Measurements from ENCODE around the gene ZBTB42. TPM values are rescaled to one million over a fixed set of nuclear protein-coding genes. Genes with fewer than 3 reads are reported as not detected.

The ZBTB42 gene
- total and polyA plus RNA-seq, 12 donors: 1.8 to 9.2 (median 5.9) TPM

DNA sequence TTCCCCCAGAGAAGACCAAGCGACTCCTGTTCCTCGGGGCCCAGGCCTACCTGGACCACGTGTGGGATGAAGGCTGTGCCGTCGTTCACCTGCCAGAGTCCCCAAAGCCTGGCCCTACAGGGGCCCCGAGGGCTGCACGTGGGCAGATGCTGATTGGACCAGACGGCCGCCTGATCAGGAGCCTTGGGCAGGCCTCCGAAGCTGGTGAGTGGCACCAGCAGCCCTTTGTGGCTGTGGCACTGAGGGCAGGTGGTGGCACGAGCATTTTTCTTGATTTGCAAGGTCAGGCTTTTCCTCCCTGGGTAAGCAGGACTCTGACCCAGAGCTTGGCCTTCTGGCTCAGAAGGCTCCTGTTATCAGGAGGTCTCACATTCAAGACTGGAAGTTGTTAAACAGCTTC is 45.3 kb upstream of the ZBTB42 start:
- peaks cover 17 to 32% (median 26%) of the 10 kb centered on the region in 9 donors for H3K4me1 ChIP-seq
- WGBS, 2 donors: 83 to 84% methylated on average over 11 of the region's 11 CpGs
- no peak for DNase-seq
- H3K27me3 ChIP-seq: no peaks in the 10 kb centered on the region
- no peak for ATAC-seq
- H3K9me3 ChIP-seq: no peaks in the 10 kb centered on the region
- no peak overlapping the region for H3K4me3 ChIP-seq
- intact Hi-C loops (cut with DNase I): loop anchor here in 2 of 10 donors (2.0 to 5.0 kb wide), 2 partner anchors 37 to 63 kb away; no protein-coding TSS in a partner anchor
- H3K27ac ChIP-seq: no peak overlapping the region
- TF ChIP-seq, protein P1, sequence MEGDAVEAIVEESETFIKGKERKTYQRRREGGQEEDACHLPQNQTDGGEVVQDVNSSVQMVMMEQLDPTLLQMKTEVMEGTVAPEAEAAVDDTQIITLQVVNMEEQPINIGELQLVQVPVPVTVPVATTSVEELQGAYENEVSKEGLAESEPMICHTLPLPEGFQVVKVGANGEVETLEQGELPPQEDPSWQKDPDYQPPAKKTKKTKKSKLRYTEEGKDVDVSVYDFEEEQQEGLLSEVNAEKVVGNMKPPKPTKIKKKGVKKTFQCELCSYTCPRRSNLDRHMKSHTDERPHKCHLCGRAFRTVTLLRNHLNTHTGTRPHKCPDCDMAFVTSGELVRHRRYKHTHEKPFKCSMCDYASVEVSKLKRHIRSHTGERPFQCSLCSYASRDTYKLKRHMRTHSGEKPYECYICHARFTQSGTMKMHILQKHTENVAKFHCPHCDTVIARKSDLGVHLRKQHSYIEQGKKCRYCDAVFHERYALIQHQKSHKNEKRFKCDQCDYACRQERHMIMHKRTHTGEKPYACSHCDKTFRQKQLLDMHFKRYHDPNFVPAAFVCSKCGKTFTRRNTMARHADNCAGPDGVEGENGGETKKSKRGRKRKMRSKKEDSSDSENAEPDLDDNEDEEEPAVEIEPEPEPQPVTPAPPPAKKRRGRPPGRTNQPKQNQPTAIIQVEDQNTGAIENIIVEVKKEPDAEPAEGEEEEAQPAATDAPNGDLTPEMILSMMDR (IDR thresholded peaks at IDR 0.05): no peak
- peaks cover 0 to 54% (median 28%) of the 10 kb centered on the region in 9 donors for H3K36me3 ChIP-seq

DNA sequence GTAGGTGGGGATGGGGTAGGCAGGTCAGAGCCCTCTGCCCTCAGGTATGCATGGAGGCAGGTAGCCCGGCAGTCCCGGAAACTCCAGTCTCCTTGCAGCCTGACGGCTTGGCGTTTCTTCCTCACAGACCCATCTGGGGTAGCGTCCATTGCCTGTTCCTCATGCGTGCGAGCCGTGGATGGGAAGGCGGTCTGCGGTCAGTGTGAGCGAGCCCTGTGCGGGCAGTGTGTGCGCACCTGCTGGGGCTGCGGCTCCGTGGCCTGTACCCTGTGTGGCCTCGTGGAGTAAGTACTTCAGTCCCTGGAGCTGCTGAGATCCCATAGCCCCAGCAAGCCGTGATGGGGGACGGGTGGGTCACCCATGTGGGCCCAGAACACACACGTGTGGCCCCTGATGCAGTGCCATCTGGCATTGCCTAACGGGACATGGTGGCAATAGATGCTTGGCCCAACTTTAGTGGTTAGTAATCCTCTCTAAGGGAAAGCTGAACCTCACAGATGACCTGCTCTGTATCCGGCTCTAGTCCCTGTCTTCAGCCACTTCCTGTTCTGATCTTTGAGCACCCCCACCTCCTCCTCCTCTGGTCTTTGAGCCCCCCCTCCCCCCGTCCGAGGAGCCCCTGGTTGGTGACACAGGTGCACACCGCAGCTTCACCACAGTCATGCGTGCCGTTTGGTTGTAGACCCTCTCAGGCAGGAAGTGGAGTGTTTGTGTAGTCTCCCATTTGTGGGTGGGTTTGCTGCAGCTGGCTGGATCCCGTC is 44.2 kb upstream of the ZBTB42 start:
- peaks cover 0 to 64% (median 28%) of the 10 kb centered on the region in 9 donors for H3K36me3 ChIP-seq

DNA sequence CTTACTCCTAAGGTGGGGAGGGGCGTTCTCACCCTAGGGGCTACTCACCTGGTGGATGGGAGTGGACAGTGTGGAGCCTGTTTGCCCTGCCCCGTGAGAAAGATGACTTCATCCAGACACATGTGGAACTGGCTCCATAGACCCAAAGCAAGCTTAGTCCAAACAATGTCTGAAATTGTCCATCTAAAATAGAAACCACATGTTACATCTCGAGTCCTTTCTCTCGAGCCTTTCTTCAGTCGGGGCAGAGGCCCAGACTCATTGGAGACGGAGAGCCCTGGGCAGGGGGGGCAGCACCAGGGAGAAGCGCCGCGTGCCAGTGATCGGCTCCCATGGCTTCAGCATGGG is 43.7 kb upstream of the ZBTB42 start:
- intact Hi-C loops (cut with DNase I): loop anchor here in 1 of 10 donors (5.0 kb wide), 1 partner anchor 35 kb away; no protein-coding TSS in a partner anchor
- H3K4me1 ChIP-seq: peaks cover 14 to 26% (median 21%) of the 10 kb centered on the region in 9 donors
- no peaks in the 10 kb centered on the region for H3K27me3 ChIP-seq
- 87% methylated on average over 10 of the region's 10 CpGs for WGBS, 2 donors
- ATAC-seq: no peak
- no peak overlapping the region for H3K27ac ChIP-seq
- TF ChIP-seq, protein P1 (IDR thresholded peaks at IDR 0.05): no peak
- H3K36me3 ChIP-seq: peaks cover 0 to 70% (median 28%) of the 10 kb centered on the region in 9 donors
- no peak overlapping the region for H3K4me3 ChIP-seq
- DNase-seq: no peak
- no peaks in the 10 kb centered on the region for H3K9me3 ChIP-seq

More for the DNA sequence above, 44.2 kb upstream of the ZBTB42 start:
- TF ChIP-seq, protein P1 (IDR thresholded peaks at IDR 0.05): no peak
- 88 to 92% methylated on average over 27 of the region's 27 CpGs for WGBS, 2 donors
- Histone ChIP-seq H3K27me3 (no peaks in the 10 kb centered on the region), H3K4me1 (peaks cover 17 to 32% (median 26%) of the 10 kb centered on the region in 9 donors), H3K27ac (no peak overlapping the region), H3K4me3 (no peak overlapping the region), H3K9me3 (no peaks in the 10 kb centered on the region)
- ATAC-seq: no peak
- intact Hi-C loops (cut with DNase I): loop anchor here in 1 of 10 donors (5.0 kb wide), 1 partner anchor 36 kb away; no protein-coding TSS in a partner anchor
- no peak for DNase-seq

DNA sequence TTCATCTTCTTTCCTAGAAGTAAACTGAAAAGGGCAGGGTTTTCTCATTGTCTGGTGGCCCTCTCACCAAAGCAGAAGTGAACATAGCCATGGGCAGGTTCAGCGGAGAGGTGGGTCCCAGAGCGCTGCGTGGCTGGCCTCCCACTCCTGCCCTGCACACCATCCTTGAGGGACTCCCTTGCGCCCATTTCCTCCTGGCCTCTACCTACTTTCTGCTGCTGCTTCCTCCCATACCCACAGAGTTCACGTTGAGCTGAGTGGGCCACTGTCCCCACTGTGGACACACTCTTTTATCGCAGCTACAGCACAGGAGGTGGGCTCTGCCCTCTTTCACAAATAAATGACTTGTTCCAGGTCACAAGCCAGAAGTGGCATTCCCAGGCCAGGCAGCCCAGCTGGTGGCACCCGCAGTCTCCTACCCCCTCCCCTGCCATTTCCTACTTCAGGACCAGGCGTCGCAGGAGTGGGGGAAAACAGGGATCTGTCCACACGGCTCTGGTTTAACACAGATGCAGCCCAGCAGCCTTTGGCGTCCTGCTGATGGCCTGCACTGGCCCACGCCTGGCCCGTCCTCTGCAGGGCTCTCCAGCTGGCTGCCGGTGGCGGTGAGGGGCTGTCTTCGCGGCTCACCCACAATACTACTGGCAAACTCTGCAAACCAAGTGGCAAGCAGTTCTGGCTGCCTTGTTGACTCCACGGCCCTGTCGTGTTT is 43.1 kb upstream of the ZBTB42 start:
- Histone ChIP-seq H3K27ac (no peak overlapping the region), H3K4me1 (peaks cover 13 to 26% (median 19%) of the 10 kb centered on the region in 9 donors), H3K9me3 (no peaks in the 10 kb centered on the region), H3K27me3 (no peaks in the 10 kb centered on the region), H3K4me3 (no peak overlapping the region), H3K36me3 (peaks cover 0 to 73% (median 28%) of the 10 kb centered on the region in 9 donors)
- ATAC-seq (no peak), DNase-seq (no peak)
- WGBS, 2 donors: 92 to 93% methylated on average over 19 of the region's 19 CpGs
- intact Hi-C loops (cut with DNase I): loop anchor here in 1 of 10 donors (5.0 kb wide), 1 partner anchor 34 kb away; no protein-coding TSS in a partner anchor
- TF ChIP-seq, protein P1 (IDR thresholded peaks at IDR 0.05): no peak

Data from heart right ventricle (tissue), 16 donors.